WTC11 (cell line): Measurements from ENCODE around the gene GNL3.
"Not testable (repeated sequence)": the region's sequence is repeated elsewhere in the genome, so short reads cannot be mapped to it uniquely, and the experiment has no call there.

ENCODE experiments used
- EMX1 ChIP-seq: fragments of 250-450 bp; sonication (Bioruptor Pico); IDR thresholded peaks from 2 replicates; pipeline ENCODE4 v1.8.0; 2021; ENCODE audit warnings: mild to moderate bottlenecking
- FOXP1 ChIP-seq: sonication (generic); formaldehyde crosslinking; IDR thresholded peaks from 2 replicates; pipeline ENCODE4 v1.8.0; 2022; ENCODE audit warnings: missing genetic modification reagents, mild to moderate bottlenecking, moderate library complexity, borderline replicate concordance
- JUN ChIP-seq: sonication (generic); formaldehyde crosslinking; IDR thresholded peaks from 2 replicates; pipeline ENCODE4 v1.8.0; 2023; ENCODE audit warnings: mild to moderate bottlenecking, missing genetic modification reagents
- RORB ChIP-seq: fragments of 250-450 bp; sonication (Bioruptor Pico); IDR thresholded peaks from 2 replicates; pipeline ENCODE4 v1.9.0; 2021; ENCODE audit warnings: mild to moderate bottlenecking
- TF ChIP-seq, protein P1 (sequence below): fragments of 200-600 bp; IDR thresholded peaks from 2 replicates; pipeline ENCODE4 v1.8.0; 2022; ENCODE audit warnings: antibody characterized with exemption
- TF ChIP-seq, protein P2 (sequence below): sonication (generic); formaldehyde crosslinking; IDR thresholded peaks from 2 replicates; pipeline ENCODE4 v1.8.0; 2022; ENCODE audit warnings: mild to moderate bottlenecking, missing genetic modification reagents

DNA sequence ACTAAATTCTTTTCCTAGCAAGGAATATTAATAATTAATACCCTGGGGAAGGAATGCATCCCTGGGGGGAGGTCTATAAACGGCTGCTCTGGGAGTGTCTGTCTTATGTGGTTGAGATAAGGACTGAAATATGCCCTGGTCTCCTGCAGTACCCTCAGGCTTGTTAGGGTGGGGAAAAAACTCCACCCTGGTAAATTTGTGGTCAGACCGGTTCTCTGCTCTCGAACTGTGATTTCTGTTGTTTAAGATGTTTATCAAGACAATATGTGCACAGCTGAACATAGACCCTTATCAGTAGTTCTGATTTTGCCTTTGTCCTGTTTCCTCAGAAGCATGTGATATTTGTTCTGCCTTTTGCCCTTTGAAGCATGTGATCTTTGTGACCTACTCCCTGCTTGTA lies 42.9 kb downstream of the GNL3 start:
- TF ChIP-seq, protein P1, sequence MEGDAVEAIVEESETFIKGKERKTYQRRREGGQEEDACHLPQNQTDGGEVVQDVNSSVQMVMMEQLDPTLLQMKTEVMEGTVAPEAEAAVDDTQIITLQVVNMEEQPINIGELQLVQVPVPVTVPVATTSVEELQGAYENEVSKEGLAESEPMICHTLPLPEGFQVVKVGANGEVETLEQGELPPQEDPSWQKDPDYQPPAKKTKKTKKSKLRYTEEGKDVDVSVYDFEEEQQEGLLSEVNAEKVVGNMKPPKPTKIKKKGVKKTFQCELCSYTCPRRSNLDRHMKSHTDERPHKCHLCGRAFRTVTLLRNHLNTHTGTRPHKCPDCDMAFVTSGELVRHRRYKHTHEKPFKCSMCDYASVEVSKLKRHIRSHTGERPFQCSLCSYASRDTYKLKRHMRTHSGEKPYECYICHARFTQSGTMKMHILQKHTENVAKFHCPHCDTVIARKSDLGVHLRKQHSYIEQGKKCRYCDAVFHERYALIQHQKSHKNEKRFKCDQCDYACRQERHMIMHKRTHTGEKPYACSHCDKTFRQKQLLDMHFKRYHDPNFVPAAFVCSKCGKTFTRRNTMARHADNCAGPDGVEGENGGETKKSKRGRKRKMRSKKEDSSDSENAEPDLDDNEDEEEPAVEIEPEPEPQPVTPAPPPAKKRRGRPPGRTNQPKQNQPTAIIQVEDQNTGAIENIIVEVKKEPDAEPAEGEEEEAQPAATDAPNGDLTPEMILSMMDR = not testable (repeated sequence)
- TF ChIP-seq, protein P2, sequence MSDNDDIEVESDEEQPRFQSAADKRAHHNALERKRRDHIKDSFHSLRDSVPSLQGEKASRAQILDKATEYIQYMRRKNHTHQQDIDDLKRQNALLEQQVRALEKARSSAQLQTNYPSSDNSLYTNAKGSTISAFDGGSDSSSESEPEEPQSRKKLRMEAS = not testable (repeated sequence)
- TF ChIP-seq JUN, EMX1, FOXP1, RORB (CRISPR knock-in tag): not testable (repeated sequence)
